NCI-H2227 treated with DMSO at 0.1 percent for 48 hours (cell line): ENCODE measurements around the gene NET1.

Source experiments
- DNase-seq: peaks from one replicate; lab custom pipeline; 2025; lab: John Stamatoyannopoulos, UW

The NET1 gene

DNA sequence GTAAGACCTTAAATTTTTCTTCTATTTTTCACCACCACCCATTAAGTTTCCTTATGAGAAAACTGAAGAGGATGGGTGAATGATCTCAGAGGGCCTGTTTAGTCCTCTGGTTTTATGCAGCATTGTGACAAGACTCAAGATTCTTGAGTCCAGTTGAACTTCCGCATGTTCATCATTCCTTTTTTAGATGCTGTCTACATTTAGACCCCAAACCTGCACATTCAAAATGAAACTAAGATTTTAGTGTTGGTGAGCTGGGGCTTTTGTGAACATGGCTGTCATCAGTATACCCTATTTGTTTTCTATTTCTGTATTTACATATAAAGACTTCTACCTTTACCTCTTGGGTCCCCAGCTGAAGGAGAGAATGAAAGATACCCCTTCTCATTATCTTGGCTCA lies 31.1 kb downstream of the NET1 start:
- no peak for DNase-seq

GRCh38 chr10:5445006-5445405 lies 32.6 kb downstream of the NET1 start:
- no peak for DNase-seq

GRCh38 chr10:5446390-5446926 lies 34.1 kb downstream of the NET1 start:
- DNase-seq = peak; percentile 42

- DNase-seq = no peak
Measured at GRCh38 chr10:5447056-5447455, 34.7 kb downstream of the NET1 start.

DNA sequence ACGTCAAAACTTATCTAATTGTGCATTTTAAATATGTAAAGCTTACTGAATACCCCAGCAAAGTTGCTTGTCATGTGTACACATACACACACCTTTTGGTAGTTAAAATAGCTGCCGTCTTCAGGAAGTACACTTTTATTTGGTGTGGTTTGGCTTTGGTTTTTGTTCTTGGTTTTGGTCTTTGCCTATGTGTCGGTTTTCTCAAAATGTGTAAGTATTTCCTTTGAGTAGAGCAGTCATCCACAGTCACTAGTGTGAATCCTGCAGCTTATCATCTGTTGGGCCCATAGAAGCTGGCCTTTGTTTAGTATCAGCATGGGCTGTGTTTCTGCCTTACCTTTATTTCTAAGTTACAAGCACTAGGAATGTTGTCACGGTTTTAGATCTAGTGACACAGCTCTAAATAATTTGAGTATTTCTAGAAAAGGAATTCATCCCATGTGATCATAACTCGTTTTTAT lies 35.3 kb downstream of the NET1 start:
- no peak for DNase-seq

DNA sequence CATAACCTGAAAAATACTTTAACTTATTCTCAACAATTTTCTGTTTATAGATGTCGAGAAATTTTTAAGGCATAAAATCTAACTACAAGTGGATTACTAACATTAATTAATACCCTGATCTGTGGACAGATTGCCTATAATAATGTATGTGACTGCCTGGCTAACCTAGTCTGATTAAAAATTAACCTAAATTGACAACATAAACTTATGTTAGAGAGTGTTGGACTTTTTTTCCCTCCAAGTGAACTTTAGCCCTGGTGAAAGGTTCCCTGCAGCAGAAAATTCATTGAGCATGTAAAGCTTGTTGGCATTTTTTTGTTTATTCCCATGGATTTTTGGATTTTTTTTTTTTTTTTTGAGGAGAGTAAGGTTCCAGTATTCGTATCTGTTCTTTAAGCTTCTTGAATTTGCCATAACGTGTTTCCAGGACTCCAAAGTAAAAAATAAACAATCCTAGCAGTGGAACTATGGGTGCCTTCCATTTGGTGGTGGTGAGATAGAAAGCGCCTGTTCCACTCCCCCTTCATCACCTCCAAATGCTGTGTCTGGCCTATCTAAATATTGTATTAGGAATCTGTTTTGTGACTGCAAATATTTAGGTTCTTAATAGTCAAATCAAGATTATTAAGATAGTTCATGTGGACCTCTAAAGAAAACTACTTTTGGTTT lies 36.1 kb downstream of the NET1 start:
- DNase-seq = no peak

DNA sequence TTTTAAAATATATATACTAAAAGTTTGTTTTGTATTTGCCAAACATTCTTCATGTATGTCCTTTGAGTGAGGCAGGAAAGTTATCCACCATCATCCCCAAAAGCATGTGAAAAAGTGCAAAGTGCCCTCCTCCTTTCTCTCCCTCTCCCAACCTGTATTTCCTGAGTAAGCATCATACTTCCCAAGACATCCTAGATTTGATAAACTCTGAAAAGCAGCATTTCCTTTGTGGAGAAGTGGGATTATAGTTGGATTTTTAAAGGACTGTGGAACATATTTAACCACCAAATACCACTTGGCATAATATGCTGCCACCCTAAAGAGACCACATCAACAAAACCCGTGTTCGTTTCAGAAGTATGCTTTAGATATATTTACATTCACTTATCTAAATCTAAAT lies 36.9 kb downstream of the NET1 start:
- DNase-seq = no peak

GRCh38 chr10:5449823-5450222 lies 37.5 kb downstream of the NET1 start:
- no peak for DNase-seq

DNA sequence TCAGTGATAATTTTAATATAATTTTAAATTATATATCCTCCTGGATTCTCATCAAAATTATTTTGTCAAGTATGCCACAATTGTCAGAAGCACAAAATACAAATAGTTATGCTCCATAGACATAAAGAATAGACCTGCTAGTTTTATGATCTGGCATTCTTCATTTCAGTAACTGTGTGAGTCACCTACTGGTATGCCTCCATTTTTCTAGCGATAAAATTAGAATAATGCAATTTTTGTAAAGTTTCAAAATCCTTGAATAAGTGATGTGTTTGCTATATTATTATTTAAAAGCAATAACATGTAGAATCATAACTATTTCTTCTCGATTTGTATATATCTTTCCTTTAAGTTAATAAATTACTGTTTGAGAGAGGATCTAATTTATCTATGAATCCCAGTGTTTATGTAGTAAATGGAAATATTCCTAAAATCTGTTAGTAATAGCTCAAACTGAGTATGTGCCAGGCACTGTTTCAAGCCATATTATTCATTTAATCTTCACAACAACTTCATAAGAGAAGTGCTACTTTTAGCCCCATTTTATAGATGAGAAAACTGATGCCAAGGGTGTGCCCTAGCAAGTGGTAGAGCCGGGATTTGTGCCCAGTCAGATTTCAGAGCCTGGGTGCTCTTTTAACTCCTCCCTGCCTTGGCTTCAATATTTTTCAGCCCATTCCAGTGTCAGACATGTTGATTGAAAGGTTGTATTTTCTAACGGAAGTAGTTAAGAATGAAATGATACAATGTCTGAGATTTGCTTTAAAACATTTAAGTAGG lies 38.4 kb downstream of the NET1 start:
- no peak for DNase-seq

GRCh38 chr10:5453749-5454489 lies 41.6 kb downstream of the NET1 start:
- no peak for DNase-seq

DNA sequence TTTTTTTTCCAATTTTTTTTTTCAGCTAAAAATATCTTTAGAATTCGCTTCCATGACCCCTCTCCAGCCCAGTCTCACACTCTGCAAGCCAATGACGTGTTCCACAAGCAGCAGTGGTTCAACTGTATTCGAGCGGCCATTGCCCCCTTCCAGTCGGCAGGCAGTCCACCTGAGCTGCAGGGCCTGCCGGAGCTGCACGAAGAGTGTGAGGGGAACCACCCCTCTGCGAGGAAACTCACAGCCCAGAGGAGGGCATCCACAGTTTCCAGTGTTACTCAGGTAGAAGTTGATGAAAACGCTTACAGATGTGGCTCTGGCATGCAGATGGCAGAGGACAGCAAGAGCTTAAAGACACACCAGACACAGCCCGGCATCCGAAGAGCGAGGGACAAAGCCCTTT lies 44.2 kb downstream of the NET1 start:
- no peak for DNase-seq

GRCh38 chr10:5457741-5458140 lies 45.4 kb downstream of the NET1 start:
- DNase-seq = no peak

DNA sequence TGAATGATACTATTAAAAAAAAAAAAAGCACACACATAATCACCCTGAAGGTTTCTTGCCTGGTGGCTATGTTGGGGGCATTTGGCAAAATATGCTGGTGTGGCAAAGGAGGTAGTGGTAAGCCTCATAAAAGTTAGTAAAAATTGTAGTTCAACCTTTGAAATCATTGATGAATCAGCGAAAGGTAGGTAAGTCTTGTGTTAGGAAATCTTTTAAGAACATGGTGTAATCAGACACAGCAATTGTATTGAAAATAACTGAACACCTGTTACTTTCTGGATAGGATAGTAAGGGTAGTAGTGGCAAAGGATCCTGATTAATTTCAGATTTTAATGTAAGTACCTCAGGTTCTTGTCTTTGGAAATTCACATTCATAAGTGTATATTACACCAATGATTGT lies 46.1 kb downstream of the NET1 start:
- no peak for DNase-seq

DNA sequence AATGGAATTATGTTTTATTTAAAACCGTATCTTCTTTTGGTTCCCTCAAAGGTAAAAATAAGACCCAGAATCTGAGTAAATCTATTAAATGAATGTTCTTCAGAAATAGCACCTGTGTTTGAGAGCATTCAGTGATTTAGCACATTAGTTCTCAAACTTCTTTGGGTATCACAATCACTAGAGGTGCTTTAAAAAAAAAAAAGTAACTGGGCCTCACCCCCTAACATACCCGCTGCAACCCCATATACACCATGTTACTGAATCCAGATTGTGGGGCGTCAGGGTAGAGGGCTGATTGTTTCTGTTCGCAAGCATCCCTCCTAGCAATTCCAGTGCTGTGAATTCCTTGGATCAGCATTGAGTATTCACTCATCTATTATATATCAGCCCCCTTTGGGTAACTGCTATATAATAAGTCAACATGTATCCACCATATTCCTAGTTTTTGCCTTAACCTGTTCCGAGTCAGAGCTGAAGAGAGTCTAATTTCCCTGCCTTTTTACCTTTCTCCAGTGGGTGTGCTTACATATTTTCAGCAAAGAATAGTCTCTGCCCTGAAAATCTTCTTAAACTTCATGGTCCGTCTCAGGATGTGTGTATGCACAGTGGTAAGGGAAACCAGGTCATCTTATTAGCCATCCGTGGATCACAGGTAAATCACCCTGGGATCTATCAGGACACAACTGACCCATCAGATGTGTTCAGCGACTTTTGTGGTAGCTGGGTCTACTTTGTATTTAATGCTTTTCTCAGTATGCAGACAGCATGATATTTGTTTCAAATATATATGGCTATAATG lies 46.8 kb downstream of the NET1 start:
- no peak for DNase-seq

GRCh38 chr10:5460468-5461202 lies 48.3 kb downstream of the NET1 start:
- DNase-seq = no peak

GRCh38 chr10:5461203-5461588 lies 48.8 kb downstream of the NET1 start:
- no peak for DNase-seq

GRCh38 chr10:5461914-5462840 lies 49.8 kb downstream of the NET1 start:
- no peak for DNase-seq

- DNase-seq = no peak
Measured at GRCh38 chr10:5462841-5463293, 50.5 kb downstream of the NET1 start.

GRCh38 chr10:5464546-5464945 lies 52.2 kb downstream of the NET1 start:
- no peak for DNase-seq

- no peak for DNase-seq
Measured at GRCh38 chr10:5465976-5466450, 53.7 kb downstream of the NET1 start.
